GM12873 (cell line): Measurements from ENCODE around the gene YBX1.

Experiments used
- TF ChIP-seq, protein P1 (sequence below): IDR thresholded peaks from 2 replicates; pipeline ENCODE4 v1.5.1; 2012; ENCODE audit warnings: low read depth, mild to moderate bottlenecking, moderate library complexity, low read length, control low read depth; ENCODE audit not compliant: insufficient read depth; ENCODE audit errors: missing control alignments

Gene YBX1

DNA sequence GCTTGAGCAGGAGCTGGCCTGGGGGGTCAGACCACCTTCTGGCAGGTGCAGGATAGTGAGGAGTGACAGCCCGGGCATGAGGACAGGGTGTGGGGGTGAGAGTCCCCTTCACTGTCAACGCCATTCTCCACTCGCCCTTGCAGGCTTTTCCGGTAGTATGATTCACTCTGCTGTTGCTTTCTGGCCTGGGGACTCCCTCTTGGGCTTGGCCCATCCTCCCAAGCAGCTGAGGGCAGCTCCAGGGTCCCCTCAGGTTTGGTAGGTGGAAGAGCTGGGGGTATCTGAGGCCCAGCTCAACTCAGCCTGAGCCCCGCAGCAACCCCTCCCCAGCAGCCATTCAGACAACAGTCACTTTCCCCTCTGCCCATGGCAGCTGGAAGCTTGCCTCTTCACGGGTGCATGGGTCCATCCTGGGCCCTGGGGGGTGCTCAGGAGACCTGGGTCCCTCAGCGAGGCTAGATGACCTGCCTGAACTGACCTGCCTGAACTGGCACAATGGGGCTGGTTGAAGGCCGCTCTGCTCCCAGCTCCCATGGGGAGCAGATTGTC, 56.5 kb downstream of the YBX1 start:
- TF ChIP-seq, protein P1, sequence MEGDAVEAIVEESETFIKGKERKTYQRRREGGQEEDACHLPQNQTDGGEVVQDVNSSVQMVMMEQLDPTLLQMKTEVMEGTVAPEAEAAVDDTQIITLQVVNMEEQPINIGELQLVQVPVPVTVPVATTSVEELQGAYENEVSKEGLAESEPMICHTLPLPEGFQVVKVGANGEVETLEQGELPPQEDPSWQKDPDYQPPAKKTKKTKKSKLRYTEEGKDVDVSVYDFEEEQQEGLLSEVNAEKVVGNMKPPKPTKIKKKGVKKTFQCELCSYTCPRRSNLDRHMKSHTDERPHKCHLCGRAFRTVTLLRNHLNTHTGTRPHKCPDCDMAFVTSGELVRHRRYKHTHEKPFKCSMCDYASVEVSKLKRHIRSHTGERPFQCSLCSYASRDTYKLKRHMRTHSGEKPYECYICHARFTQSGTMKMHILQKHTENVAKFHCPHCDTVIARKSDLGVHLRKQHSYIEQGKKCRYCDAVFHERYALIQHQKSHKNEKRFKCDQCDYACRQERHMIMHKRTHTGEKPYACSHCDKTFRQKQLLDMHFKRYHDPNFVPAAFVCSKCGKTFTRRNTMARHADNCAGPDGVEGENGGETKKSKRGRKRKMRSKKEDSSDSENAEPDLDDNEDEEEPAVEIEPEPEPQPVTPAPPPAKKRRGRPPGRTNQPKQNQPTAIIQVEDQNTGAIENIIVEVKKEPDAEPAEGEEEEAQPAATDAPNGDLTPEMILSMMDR, result no peak

DNA sequence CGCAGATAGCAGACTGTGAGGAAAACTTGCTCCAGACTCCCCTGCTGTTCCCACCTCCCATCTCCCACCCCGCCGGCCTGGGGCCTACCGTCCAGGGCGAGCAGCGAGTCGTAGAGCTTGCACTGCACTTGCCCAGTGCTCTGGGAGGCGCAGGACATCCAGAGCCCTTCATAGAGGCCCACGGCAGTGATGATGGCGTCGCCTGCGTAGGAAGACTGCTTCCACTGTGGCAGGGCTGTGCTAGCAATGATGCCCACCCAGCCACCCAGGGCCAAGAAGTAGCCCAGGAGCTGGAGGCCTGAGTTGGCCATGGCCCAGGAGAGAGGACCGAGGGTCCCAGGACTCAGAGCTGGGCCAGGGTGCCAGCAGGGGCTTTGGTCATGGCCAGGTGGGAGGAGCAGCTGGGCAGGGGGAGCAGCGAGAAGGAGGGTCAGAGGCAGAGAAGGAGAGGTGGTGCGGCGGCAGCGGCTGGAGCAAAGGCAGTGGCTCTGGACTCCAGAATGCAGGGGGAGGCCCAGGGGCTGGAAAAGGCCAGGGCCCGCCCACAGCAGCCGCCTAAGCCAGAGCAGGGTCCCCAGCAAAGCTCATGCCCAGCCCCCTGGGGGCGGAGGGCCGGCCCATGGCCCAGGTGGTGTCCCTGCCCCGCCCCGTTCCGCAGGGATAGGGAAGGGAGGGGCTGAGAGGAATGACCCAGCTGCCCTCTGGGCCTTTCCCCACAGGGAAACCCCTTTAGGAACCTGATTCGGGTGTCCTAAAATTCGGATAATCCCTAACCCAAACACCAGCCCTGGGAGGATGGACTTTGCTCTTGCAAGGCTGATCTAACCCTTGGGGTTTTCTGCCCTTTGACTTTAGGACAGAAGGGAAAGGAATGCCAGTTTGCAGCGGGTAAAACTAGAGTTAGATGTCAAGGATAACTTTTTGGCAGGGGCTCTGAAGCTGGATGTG, 57.8 kb downstream of the YBX1 start, which contains the start of gene CLDN19:
Gene CLDN19, minus strand, starts transcription at position 484 of the 948 bp plus-strand sequence. Its CDS starts 173 bp downstream, at position 311.
- TF ChIP-seq, protein P1, result no peak

DNA sequence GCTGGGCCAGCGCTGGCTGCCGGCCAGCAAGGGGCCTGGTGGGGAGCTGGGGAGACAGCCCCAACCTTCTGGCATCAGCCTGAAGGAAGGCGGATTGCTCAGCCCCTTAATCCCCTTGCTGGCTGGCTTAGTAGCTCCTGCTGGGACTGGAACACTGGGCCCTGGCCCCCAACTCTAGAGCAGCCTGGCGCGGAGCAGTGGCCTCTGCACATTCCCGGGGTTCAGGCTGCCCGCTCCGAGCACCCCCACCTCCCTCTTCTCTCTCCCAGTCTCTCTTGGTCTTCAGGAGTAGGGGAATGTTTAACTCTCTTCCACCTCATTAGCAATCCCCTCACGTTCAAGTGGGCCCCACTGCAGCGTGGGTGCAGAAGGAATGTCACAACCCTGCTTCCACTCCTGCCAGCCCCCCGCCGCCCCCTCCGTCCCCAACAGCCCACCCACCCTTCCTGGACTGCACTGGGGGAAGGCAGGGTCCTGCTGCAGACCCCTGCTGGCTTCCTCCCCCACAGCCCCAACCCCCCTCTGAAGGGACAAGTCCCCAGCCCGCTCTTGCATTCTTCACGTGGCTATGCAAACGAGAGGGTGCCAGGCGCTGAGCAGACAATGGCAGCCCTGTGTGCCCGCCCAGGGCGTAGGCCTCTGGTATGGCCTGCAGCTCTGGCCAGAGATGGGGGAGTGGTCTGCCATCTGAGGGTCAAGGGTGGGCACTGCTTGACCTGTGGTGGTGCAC, 58.8 kb downstream of the YBX1 start:
- TF ChIP-seq, protein P1, result no peak

DNA sequence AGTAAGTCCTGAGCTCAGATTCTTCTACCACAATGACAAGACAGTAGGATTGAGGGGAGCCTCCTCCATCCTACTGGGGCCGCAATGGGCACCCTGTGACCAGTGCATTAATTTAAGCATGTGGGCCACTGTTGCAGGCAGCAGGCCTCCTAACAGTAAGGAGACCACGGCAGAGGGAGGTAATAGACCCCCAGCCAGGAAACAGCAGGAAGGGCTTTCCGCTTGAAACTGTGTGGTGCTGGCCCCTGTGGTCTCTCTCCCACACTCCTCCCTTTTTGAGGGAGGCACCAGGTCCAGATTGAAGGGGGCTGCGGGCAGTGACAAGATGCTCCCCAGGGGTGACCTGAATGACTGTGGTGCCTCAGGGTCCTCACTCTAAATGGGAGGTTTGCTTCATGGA, 59.5 kb downstream of the YBX1 start:
- TF ChIP-seq, protein P1, result no peak

DNA sequence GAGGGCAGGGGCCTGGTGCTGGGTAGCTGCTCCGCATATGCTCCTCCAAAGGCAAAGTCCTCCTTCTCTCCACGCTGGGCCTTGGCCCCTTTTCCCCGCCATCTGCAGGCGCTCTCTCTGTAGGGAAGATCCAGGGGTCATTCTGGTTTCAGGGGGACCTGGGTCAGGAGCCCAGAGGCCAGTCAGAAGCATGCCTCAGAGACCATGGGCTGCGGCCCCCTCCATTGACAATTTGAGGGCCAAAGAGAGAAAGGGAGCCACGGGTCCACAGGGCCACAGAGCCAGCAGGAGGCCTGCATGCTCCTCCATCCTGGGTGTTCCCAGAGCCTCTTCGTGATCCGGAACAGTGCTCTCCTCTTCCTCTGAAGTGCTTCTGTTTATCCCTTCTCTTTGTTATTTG, 59.9 kb downstream of the YBX1 start:
- TF ChIP-seq, protein P1, result no peak

DNA sequence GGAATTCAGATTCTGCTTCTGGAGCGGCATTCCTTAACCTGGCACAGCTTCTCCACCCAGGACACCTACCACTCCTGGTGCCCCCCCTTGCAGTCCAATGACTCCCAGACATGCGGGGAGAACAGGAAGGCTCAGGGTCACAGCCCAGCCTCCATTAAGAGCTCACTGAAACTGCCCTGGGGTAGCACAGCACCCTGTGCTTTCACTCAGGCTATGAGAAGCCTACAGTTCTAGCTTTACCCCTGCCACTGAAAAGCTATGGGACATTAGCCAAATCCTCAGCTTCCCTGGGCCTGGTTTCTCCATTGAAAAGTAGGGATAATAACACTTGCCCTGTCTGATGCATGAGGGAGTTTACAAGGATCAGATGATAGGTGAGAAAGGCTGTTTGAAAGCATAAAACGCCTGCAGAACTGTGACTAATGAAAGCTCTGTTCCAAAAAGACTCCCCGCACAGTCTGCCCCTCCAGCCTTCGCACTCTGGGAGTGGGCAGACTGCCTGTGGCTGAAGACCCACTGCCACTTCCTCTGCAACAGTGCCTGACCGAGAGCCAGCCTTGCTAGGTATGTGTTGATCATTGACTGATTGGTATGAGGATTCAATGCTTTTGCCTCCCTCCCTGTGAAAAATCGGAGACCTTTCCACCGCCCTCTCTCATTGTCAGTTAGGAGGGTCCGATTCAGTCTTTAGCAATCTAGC, 60.5 kb downstream of the YBX1 start:
- TF ChIP-seq, protein P1, result no peak
